Neuron (in vitro differentiated cells): ENCODE data around the gene INHA.
A peak's percentile ranks its signal among the peaks of the same experiment; 100 is the strongest.

Experiments used
- H2AFZ ChIP-seq: one replicate; pipeline ENCODE4 v1.6.1; 2013; ENCODE audit warnings: low read depth, mild to moderate bottlenecking, inconsistent platforms, low read length, moderate library complexity
- H3K27me3 ChIP-seq: one replicate; pipeline ENCODE4 v1.6.1; 2013; ENCODE audit warnings: low read length; ENCODE audit not compliant: insufficient read depth
- H3K36me3 ChIP-seq: one replicate; pipeline ENCODE4 v1.6.1; 2013; ENCODE audit warnings: low read length; ENCODE audit not compliant: insufficient read depth
- H3K4me1 ChIP-seq: one replicate; pipeline ENCODE4 v1.6.1; 2013; ENCODE audit warnings: low read length; ENCODE audit not compliant: insufficient read depth
- H3K4me3 ChIP-seq: 2 replicates; pipeline ENCODE4 v1.5.1; 2013; ENCODE audit warnings: mild to moderate bottlenecking, low read length, moderate library complexity
- H3K9me3 ChIP-seq: one replicate; pipeline ENCODE4 v1.6.1; 2013; ENCODE audit warnings: low read length

INHA gene

GRCh38 chr2:219572237-219573001 is at the start of gene INHA:
Gene INHA (plus strand): TSS chr2:219572310. CDS start chr2:219572375, 65 bp downstream.
- H3K4me3 ChIP-seq: peak within 1 kb of the TSS; percentile 89
- H3K36me3 ChIP-seq: peaks cover 18% of the 10 kb centered on the region
- peak within 1 kb of the TSS; percentile 68 for H2AFZ ChIP-seq
- H3K27me3 ChIP-seq: peaks cover 3% of the 10 kb centered on the region
- no peaks in the 10 kb centered on the region for H3K9me3 ChIP-seq
- peaks cover 25% of the 10 kb centered on the region for H3K4me1 ChIP-seq

GRCh38 chr2:219523031-219523671 is 49.0 kb upstream of the INHA start:
- Histone ChIP-seq H3K4me3 (no peak overlapping the region), H3K9me3 (no peaks in the 10 kb centered on the region), H3K27me3 (peaks cover 37% of the 10 kb centered on the region), H3K4me1 (peaks cover 47% of the 10 kb centered on the region), H3K36me3 (no peaks in the 10 kb centered on the region), H2AFZ (no peak overlapping the region)

- Histone ChIP-seq H2AFZ (no peak overlapping the region), H3K36me3 (no peaks in the 10 kb centered on the region), H3K9me3 (no peaks in the 10 kb centered on the region), H3K4me3 (no peak overlapping the region), H3K27me3 (peaks cover 38% of the 10 kb centered on the region), H3K4me1 (peaks cover 51% of the 10 kb centered on the region)
Measured at GRCh38 chr2:219524817-219525216, 47.3 kb upstream of the INHA start.

GRCh38 chr2:219525533-219526232 is 46.4 kb upstream of the INHA start:
- peaks cover 31% of the 10 kb centered on the region for H3K27me3 ChIP-seq

GRCh38 chr2:219526320-219527075 is 45.6 kb upstream of the INHA start:
- Histone ChIP-seq H3K4me1 (peaks cover 44% of the 10 kb centered on the region), H3K27me3 (peaks cover 31% of the 10 kb centered on the region), H3K9me3 (no peaks in the 10 kb centered on the region), H3K4me3 (no peak overlapping the region), H3K36me3 (no peaks in the 10 kb centered on the region), H2AFZ (no peak overlapping the region)

More at GRCh38 chr2:219525533-219526232, 46.4 kb upstream of the INHA start:
- Histone ChIP-seq H3K4me3 (no peak overlapping the region), H3K36me3 (no peaks in the 10 kb centered on the region), H3K9me3 (no peaks in the 10 kb centered on the region), H2AFZ (no peak overlapping the region), H3K4me1 (peaks cover 50% of the 10 kb centered on the region)

GRCh38 chr2:219527076-219527394 is 45.1 kb upstream of the INHA start:
- H3K36me3 ChIP-seq: no peaks in the 10 kb centered on the region
- H3K9me3 ChIP-seq: no peaks in the 10 kb centered on the region
- no peak overlapping the region for H2AFZ ChIP-seq
- H3K4me3 ChIP-seq: no peak overlapping the region
- peaks cover 38% of the 10 kb centered on the region for H3K4me1 ChIP-seq
- H3K27me3 ChIP-seq: peaks cover 30% of the 10 kb centered on the region

- peaks cover 34% of the 10 kb centered on the region for H3K27me3 ChIP-seq
- no peaks in the 10 kb centered on the region for H3K36me3 ChIP-seq
- no peaks in the 10 kb centered on the region for H3K9me3 ChIP-seq
- H3K4me1 ChIP-seq: peaks cover 36% of the 10 kb centered on the region
- no peak overlapping the region for H2AFZ ChIP-seq
- no peak overlapping the region for H3K4me3 ChIP-seq
Measured at GRCh38 chr2:219527472-219527871, 44.6 kb upstream of the INHA start.

GRCh38 chr2:219530048-219530963 is 41.8 kb upstream of the INHA start:
- Histone ChIP-seq H2AFZ (no peak overlapping the region), H3K27me3 (peaks cover 35% of the 10 kb centered on the region), H3K36me3 (no peaks in the 10 kb centered on the region), H3K4me3 (no peak overlapping the region), H3K4me1 (peaks cover 28% of the 10 kb centered on the region), H3K9me3 (no peaks in the 10 kb centered on the region)

- Histone ChIP-seq H3K4me1 (peaks cover 13% of the 10 kb centered on the region), H3K27me3 (peaks cover 35% of the 10 kb centered on the region), H3K4me3 (no peak overlapping the region), H3K36me3 (no peaks in the 10 kb centered on the region), H2AFZ (no peak overlapping the region), H3K9me3 (no peaks in the 10 kb centered on the region)
Measured at GRCh38 chr2:219531639-219532377, 40.3 kb upstream of the INHA start.

- Histone ChIP-seq H3K36me3 (no peaks in the 10 kb centered on the region), H3K9me3 (no peaks in the 10 kb centered on the region), H3K4me3 (no peak overlapping the region), H3K4me1 (peaks cover 8% of the 10 kb centered on the region), H2AFZ (no peak overlapping the region), H3K27me3 (peaks cover 35% of the 10 kb centered on the region)
Measured at GRCh38 chr2:219532378-219532649, 39.8 kb upstream of the INHA start.

- Histone ChIP-seq H3K27me3 (peaks cover 29% of the 10 kb centered on the region), H2AFZ (no peak overlapping the region), H3K4me1 (peaks cover 15% of the 10 kb centered on the region), H3K9me3 (no peaks in the 10 kb centered on the region), H3K36me3 (no peaks in the 10 kb centered on the region), H3K4me3 (no peak overlapping the region)
Measured at GRCh38 chr2:219533930-219534661, 38.0 kb upstream of the INHA start.
